Thymus (tissue), 11 donors: ENCODE data around the gene CHAF1A. TPM values are rescaled to one million over a fixed set of nuclear protein-coding genes. Genes with fewer than 3 reads are reported as not detected.

Experiments used
- DNase-seq, 9 donors: peaks; one replicate each; pipeline ENCODE4 v3.0.0-alpha.2; 2013; ENCODE audit warnings: low spot score in 9 of 9, low read depth in 6 of 9, missing footprints in 1 of 9
- H3K27ac ChIP-seq, 2 donors: one replicate each; pipeline ENCODE4 v1.5.1; 2013; ENCODE audit warnings: control low read depth in 1 of 2, low read depth in 1 of 2, low read length in 1 of 2, mild to moderate bottlenecking in 1 of 2, moderate library complexity in 1 of 2
- H3K27me3 ChIP-seq, 2 donors: one replicate each; pipeline ENCODE4 v1.5.1; 2013; ENCODE audit warnings: low read length in 1 of 2; ENCODE audit not compliant: control insufficient read depth in 2 of 2, insufficient read depth in 1 of 2
- H3K36me3 ChIP-seq, 2 donors: one replicate each; pipeline ENCODE4 v1.5.1; 2013; ENCODE audit warnings: low read length in 1 of 2, mild to moderate bottlenecking in 1 of 2, moderate library complexity in 1 of 2; ENCODE audit not compliant: control insufficient read depth in 2 of 2, insufficient read depth in 2 of 2
- H3K4me1 ChIP-seq, 2 donors: one replicate each; pipeline ENCODE4 v1.5.1; 2013; ENCODE audit warnings: low read length in 2 of 2; ENCODE audit not compliant: control insufficient read depth in 2 of 2, insufficient read depth in 2 of 2
- H3K4me3 ChIP-seq, 2 donors: one replicate each; pipeline ENCODE4 v1.5.1; 2013; ENCODE audit warnings: low read length in 2 of 2, control low read depth in 1 of 2, mild to moderate bottlenecking in 1 of 2
- H3K9me3 ChIP-seq, 2 donors: one replicate each; pipeline ENCODE4 v1.5.1; 2013; ENCODE audit warnings: low read length in 1 of 2, mild to moderate bottlenecking in 1 of 2; ENCODE audit not compliant: control insufficient read depth in 2 of 2, insufficient read depth in 1 of 2
- WGBS: extraction: QIAGEN DNeasy Blood & Tissue Kit; methylation state at CpG from one replicate; pipeline ENCODE4 v1.1.7; 2013; 5-methylcytosine and 5-hydroxymethylcytosine counted together
- polyA plus RNA-seq: library from polyadenylated mRNA; stranded (reverse); fragments of 200-250 nt; gene quantifications from one replicate; pipeline ENCODE4 v1.2.3, GENCODE V29; 2013
- total RNA-seq: library from RNA; stranded (reverse); fragments of 120-200 nt; gene quantifications from one replicate; pipeline ENCODE4 v1.2.4, GENCODE V29; 2013
- donor health status: healthy.

Gene CHAF1A
- total and polyA plus RNA-seq, 2 donors = 3.5 to 19.5 TPM

- Histone ChIP-seq H3K4me3 (no peak overlapping the region), H3K27ac (no peak overlapping the region), H3K27me3 (no peaks in the 10 kb centered on the region), H3K9me3 (no peaks in the 10 kb centered on the region), H3K4me1 (no peaks in the 10 kb centered on the region), H3K36me3 (peaks cover 39 to 67% of the 10 kb centered on the region in 2 donors)
- no peak for DNase-seq
- WGBS = 97% methylated on average over 7 of the region's 7 CpGs
Measured at GRCh38 chr19:4414144-4414799, 11.8 kb downstream of the CHAF1A start.

- 93% methylated on average over 9 of the region's 9 CpGs for WGBS
Measured at GRCh38 chr19:4414800-4415321, 12.4 kb downstream of the CHAF1A start.

GRCh38 chr19:4415352-4415751 is 12.9 kb downstream of the CHAF1A start:
- no peak for DNase-seq
- Histone ChIP-seq H3K4me3 (no peak overlapping the region), H3K36me3 (peaks cover 36 to 65% of the 10 kb centered on the region in 2 donors), H3K27ac (no peak overlapping the region), H3K4me1 (no peaks in the 10 kb centered on the region), H3K9me3 (no peaks in the 10 kb centered on the region), H3K27me3 (no peaks in the 10 kb centered on the region)
- 91% methylated on average over 10 of the region's 10 CpGs for WGBS

More at GRCh38 chr19:4414800-4415321, 12.4 kb downstream of the CHAF1A start:
- Histone ChIP-seq H3K36me3 (peaks cover 35 to 67% of the 10 kb centered on the region in 2 donors), H3K4me3 (no peak overlapping the region), H3K9me3 (no peaks in the 10 kb centered on the region), H3K27ac (no peak overlapping the region), H3K27me3 (no peaks in the 10 kb centered on the region), H3K4me1 (no peaks in the 10 kb centered on the region)
- DNase-seq = no peak

DNA sequence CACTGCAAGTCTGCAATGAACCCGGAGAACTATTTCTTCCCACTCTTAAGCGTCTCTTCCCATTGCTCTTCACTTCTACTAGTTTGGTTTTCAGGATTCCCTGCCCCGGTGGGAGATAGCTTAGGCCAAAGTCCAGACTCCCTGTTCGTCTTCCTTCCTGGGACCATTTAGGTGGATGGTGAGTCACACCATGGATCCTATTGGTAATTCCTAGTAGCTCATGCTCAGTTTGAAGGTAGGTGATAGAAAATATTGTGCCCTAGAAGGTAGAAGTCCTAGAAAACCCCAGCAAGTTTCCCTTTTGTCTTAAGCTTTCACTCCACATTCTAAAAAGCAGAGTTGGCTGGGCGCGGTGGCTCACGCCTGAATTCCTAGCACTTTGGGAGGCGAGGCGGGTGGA is 13.8 kb downstream of the CHAF1A start:
- Histone ChIP-seq H3K4me3 (no peak overlapping the region), H3K4me1 (no peaks in the 10 kb centered on the region), H3K36me3 (peaks cover 38 to 68% of the 10 kb centered on the region in 2 donors), H3K27ac (no peak overlapping the region), H3K9me3 (no peaks in the 10 kb centered on the region), H3K27me3 (no peaks in the 10 kb centered on the region)
- no peak for DNase-seq
- WGBS = 98% methylated on average over 9 of the region's 9 CpGs

DNA sequence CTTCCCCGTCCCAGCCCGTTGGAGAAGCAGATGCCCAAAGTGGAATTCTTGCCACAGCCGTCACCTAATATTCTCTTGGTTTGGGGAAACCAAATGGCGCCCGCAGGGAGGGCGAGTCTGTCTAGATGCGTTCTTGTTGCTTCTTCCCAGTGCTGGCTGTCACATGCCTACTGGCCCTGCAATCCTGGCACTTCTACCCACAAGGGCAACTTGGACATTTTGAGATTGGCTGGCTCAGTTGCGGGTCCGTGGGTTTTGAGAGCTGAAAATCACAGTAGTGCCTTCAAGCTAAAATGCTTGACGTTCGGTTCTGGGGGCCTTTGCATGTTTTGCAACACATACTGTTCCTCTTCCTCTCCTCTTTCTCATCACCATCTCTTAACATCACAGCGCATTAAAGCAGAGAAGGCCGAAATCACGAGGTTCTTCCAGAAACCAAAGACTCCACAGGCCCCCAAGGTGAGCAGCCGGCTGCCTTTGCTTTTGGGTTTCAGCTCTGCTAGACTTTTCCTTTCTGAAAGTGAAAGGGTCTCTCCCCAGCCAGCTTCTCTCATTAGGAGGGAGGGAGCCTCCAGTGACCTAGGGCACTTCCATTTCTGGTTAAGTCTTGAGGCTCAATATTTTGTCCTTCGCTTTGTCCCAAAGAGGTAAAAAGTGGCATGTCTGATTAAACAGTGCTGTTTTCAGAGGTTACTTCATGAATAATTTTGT is 21.1 kb downstream of the CHAF1A start:
- H3K4me1 ChIP-seq = no peaks in the 10 kb centered on the region
- H3K27me3 ChIP-seq = no peaks in the 10 kb centered on the region
- no peak overlapping the region for H3K27ac ChIP-seq
- peaks cover 39 to 70% of the 10 kb centered on the region in 2 donors for H3K36me3 ChIP-seq
- H3K4me3 ChIP-seq = no peak overlapping the region
- no peak for DNase-seq
- 92% methylated on average over 16 of the region's 16 CpGs for WGBS
- H3K9me3 ChIP-seq = no peaks in the 10 kb centered on the region

DNA sequence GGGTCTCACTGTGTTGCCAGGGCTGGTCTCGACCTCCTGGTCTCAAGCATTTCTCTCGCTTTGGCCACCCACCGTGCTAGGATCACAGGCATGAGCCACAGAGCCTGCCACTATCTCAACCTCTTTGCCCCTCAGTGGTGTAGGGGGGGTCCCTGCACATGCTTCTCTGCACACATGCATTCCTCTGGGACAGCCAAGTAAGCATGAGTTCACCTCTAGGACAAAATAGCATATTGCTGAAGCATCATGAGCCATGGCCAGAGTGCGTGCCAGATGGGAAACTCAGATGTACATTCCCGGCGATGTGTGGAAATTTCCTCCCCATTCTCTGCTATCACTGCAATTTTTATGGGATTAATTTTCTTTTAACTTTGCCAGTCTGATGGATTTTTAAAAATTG is 23.1 kb downstream of the CHAF1A start:
- DNase-seq = no peak
- peaks cover 49 to 74% of the 10 kb centered on the region in 2 donors for H3K36me3 ChIP-seq

GRCh38 chr19:4428326-4428975 is 26.0 kb downstream of the CHAF1A start:
- 98% methylated on average over 20 of the region's 20 CpGs for WGBS

More for the DNA sequence above, 23.1 kb downstream of the CHAF1A start:
- Histone ChIP-seq H3K27me3 (no peaks in the 10 kb centered on the region), H3K4me1 (no peaks in the 10 kb centered on the region), H3K9me3 (no peaks in the 10 kb centered on the region), H3K4me3 (no peak overlapping the region), H3K27ac (no peak overlapping the region)
- 98% methylated on average over 6 of the region's 6 CpGs for WGBS

GRCh38 chr19:4429256-4429655 is 26.8 kb downstream of the CHAF1A start:
- Histone ChIP-seq H3K36me3 (peaks cover 59 to 73% of the 10 kb centered on the region in 2 donors), H3K4me3 (no peak overlapping the region), H3K9me3 (no peaks in the 10 kb centered on the region), H3K27me3 (no peaks in the 10 kb centered on the region), H3K27ac (no peak overlapping the region), H3K4me1 (no peaks in the 10 kb centered on the region)
- 99% methylated on average over 16 of the region's 16 CpGs for WGBS
- no peak for DNase-seq

More at GRCh38 chr19:4428326-4428975, 26.0 kb downstream of the CHAF1A start:
- no peak overlapping the region for H3K27ac ChIP-seq
- no peak for DNase-seq
- no peaks in the 10 kb centered on the region for H3K4me1 ChIP-seq
- no peaks in the 10 kb centered on the region for H3K27me3 ChIP-seq
- H3K36me3 ChIP-seq = peaks cover 56 to 76% of the 10 kb centered on the region in 2 donors
- no peaks in the 10 kb centered on the region for H3K9me3 ChIP-seq
- no peak overlapping the region for H3K4me3 ChIP-seq

DNA sequence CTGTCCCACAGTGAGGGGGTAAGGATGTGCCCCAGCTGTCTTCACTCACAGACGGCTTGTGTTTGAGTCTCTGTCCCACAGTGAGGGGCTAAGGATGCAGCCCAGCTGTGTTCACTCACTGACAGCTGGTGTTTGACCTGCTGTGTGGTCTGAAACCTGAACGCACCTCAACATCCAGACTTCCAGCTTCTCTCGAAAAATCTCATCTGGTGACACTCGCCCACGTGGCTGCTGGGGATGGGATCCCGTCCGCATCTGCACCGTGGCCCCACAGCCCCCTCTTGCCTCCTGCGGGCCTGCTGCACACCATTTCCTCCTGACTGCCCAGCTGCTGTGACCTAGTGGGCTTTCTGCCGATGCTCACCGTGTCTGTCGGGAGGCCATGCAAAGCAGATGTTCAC is 27.3 kb downstream of the CHAF1A start:
- H3K4me1 ChIP-seq = no peaks in the 10 kb centered on the region
- peaks cover 61 to 75% of the 10 kb centered on the region in 2 donors for H3K36me3 ChIP-seq
- H3K27ac ChIP-seq = no peak overlapping the region
- no peaks in the 10 kb centered on the region for H3K9me3 ChIP-seq
- H3K4me3 ChIP-seq = no peak overlapping the region
- WGBS = 97% methylated on average over 12 of the region's 12 CpGs
- H3K27me3 ChIP-seq = no peaks in the 10 kb centered on the region
- DNase-seq = no peak
